GM19023 (cell line): ENCODE data around the gene MCAT.
A peak's percentile ranks its signal among the peaks of the same experiment; 100 is the strongest.

Experiments used
- ATAC-seq: cut with Tn5 transposase; IDR thresholded peaks from one replicate; pipeline ENCODE4 v1.9.1; 2021; ENCODE audit warnings: mild to moderate bottlenecking, moderate library complexity; ENCODE audit not compliant: unreplicated experiment

Gene MCAT, protein sequence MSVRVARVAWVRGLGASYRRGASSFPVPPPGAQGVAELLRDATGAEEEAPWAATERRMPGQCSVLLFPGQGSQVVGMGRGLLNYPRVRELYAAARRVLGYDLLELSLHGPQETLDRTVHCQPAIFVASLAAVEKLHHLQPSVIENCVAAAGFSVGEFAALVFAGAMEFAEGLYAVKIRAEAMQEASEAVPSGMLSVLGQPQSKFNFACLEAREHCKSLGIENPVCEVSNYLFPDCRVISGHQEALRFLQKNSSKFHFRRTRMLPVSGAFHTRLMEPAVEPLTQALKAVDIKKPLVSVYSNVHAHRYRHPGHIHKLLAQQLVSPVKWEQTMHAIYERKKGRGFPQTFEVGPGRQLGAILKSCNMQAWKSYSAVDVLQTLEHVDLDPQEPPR

GRCh38 chr22:43142880-43143562, at the start of gene MCAT:
Gene MCAT (minus strand): TSS chr22:43143398. CDS start chr22:43143348, 50 bp downstream.
- peak; percentile 74 for ATAC-seq

DNA sequence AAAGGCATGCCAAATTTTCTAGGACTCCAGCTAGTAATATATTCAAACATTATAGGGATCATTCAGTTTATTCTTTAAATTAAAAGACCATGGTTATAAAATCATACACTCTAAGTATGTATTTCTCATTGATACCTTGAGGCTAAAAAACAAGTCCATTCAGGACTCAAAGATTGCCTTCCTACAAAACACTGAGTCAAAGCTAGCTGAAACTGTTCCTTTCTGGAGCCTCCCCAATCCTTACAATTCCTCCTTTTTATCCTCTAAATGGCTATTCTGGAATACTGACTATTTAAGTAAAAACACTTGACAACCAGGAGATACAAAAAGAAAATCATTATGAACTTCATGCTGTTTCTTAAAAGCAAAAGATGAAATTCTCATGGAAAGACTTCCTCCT, 48.6 kb upstream of the MCAT start:
- no peak for ATAC-seq

GRCh38 chr22:43188829-43189545, 45.8 kb upstream of the MCAT start:
- ATAC-seq, result no peak

DNA sequence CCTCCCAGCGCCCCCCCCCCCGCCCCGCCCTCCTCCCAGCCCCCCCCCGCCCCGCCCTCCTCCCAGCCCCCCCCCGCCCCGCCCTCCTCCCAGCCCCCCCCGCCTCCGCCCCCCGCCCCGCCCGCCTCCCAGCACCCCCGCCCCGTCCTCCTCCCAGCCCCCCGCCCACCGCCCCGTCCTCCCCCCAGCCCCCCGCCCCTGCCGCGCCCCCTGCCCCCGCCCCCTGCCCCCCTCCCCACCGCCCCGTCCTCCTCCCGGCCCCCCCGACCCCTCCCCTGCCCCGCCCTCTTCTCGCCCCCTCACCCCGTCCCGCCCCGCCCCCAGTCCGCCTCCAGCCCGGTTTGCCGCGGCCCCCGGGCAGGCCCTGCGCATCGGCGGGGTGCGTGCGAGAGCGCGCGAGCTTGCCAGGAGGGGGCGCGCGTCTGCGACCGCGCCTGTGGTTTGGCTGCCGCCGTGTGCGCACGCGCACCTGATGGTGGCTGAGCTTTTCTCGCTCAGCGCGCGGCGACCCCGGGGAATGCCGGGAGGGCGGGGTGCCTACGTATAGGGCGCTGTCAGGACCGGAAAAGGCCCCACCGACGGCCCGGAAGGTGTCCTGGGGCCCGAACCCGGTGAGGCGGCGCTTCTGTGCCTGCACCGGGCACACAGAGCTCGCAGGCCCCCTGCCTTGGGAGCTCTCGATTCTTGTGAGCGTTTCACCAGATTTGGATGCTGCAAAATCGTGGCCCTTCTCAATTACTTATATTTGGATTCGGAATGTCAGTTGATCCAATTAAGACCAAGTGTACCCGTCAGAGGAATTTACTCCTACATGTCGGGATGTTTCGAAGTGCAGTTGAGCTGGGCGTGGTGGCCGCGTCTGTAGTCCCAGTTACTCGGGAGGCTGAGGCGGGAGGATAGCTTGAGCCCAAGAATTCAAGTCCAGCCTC, 44.2 kb upstream of the MCAT start:
- ATAC-seq, result peak; percentile 80

DNA sequence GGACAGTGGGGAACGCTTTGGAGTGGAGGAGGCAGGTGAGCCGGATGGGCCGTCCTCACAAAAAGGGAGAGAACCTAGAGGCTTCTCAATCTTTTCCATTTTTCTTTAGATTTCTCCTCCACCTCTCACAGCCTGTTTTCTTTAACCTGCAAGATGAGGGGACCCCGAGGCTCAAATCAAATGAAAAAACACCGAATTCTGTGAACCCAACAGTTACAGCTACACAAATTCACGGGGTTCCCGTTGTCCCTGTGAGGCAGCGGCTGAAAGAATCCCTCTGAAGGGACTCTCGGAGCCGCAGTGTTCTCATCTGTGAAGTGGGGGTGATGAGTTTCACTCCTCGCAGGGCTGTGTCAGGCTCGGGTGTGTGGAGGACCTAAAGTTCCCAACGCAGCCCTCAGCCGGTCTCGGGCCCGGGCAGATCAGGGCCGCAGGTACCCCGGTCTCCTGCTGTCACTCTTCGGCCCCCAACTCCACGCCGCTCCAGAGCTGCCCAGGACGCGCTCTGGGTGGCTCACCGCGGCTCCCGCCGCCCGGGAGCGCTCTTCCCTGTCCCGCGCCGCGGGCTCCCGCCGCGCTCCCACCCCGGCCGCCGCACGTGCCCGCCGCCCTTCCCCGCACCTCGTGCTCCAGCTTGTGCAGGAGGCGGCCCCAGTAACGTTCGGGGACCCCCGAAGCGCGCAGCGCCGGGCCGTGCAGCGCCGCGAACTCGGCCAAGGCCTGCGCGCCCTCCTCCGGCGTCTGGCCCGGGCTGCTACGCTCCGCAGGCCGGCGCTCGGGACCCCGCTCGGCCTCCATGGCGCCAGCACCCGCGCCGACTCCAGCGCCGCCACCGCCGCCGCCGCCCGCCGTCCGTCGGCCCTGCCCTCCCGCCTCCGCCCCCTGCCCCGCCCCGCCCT, 43.3 kb upstream of the MCAT start, which contains the start of gene TTLL12:
TSS of gene TTLL12 (minus strand) at position 863 of the 899 bp plus-strand sequence. CDS start at position 798, 65 bp downstream.
- peak; percentile 47 for ATAC-seq

DNA sequence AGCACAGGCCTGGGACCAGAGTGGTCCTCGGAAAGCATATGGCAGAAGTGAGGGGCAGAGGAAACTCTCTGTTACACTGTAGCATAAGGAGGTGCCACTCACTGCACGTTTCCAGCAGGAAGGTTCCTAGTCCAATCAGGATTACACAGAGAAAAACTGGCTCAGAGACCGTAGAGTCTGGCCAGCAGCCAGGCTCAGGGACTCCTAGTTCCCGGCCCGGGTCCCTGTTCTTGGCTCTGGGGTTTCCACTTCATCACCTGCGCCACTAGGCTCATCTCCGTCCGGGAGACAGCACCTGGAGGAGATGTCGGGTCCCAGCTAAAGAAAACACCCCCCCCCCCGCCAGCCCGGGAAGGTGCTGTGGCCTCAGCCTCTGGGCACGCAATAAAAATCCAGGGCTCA, 42.7 kb upstream of the MCAT start:
- ATAC-seq, result no peak

GRCh38 chr22:43183496-43184277, 40.5 kb upstream of the MCAT start:
- ATAC-seq, result no peak

- no peak for ATAC-seq
Measured at GRCh38 chr22:43182726-43183125, 39.5 kb upstream of the MCAT start.

DNA sequence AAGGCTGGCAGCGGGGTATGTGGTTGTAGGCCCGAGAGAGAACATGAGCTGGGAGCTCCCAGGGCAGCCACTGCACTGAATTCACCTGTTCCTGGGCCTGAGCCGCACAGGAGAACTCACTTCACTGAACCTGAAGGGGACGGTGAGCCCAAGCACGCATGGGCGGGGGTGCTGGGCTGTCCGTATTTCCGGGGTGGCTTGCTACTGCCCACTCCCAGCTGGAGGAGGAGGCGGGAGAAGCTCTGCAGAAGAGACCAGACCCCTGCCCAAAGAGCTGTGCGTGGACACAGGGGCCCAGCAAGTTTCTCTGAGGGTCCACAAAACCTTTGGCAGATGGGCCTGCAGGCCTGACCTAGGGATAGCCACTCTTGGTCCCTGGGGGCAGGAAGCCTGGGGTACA, 38.9 kb upstream of the MCAT start:
- no peak for ATAC-seq

- no peak for ATAC-seq
Measured at GRCh38 chr22:43181321-43182076, 38.3 kb upstream of the MCAT start.

- ATAC-seq, result no peak
Measured at GRCh38 chr22:43180670-43181069, 37.5 kb upstream of the MCAT start.

GRCh38 chr22:43179911-43180195, 36.7 kb upstream of the MCAT start:
- ATAC-seq, result no peak

DNA sequence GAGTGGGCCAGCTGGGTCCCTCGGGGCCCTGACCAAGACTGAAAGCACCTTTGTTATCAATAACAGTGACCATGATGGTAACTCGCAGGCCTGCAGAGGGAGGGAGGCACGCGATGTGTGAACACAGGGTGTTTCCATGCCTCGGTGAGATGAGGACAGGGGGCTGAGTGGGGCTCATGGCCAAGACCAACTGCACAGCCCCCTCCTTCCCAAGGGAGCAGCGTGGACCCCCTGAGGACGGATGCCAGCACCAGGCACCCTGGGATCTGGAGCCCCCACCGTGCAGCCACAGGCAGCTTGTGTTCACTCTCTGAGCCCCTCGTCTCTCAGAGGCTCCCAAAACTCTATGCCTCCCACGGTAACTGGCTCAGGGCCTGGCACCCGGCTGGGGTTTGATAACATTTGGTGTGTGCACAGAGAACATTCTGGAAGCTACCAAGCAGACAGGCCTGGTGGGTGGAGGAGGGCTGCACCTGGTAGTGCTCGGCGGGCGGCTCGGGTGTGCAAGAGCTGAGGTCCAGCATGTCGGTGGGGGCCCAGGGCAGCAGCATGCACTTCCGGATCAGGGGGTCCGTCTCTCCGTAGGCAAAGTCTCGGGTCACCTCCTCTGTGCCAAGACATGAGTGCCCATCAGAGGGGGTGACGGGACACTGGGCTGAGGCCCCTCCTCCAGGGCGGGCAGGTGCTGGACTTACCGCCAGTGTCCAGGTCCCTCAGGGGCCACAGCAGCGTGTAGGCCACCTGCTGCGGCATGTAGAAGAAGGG, 36.1 kb upstream of the MCAT start:
- ATAC-seq, result no peak

GRCh38 chr22:43177479-43177878, 34.3 kb upstream of the MCAT start:
- no peak for ATAC-seq

DNA sequence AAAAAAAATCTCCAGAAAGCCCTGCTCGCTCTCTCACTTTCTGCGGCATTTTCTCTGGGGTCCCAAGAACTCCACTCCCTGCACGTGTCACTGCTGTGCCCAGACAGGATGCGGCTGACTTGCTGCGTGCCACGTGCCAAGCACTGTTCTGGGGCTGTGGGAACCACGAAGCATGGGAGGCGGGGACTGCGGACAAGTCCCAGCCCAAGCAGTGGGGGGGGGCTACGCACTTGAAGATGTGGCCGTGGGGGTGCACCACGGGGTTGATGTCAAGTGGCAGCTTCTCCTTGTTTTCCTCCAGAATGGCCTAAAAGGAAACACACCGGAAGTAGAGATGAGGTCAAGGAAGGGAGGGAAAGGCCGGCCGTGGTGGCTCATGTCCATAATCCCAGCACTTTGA, 32.9 kb upstream of the MCAT start:
- no peak for ATAC-seq

- ATAC-seq, result no peak
Measured at GRCh38 chr22:43174941-43175531, 31.8 kb upstream of the MCAT start.
